Measurements from ENCODE around the gene CPSF4L.

Gene CPSF4L

GRCh38 chr17:73205459-73205961, 56.2 kb downstream of the CPSF4L start:
- DNase-seq (ENCODE audit: insufficient read length) = no peak
- no peak for FAIRE-seq
- TF ChIP-seq POLR2A (IDR thresholded peaks at IDR 0.05; ENCODE audit: low read depth, low read length) (no peak), POLR2AphosphoS5 (IDR thresholded peaks at IDR 0.05; ENCODE audit: low read depth, low read length) (no peak), TAF1 (IDR thresholded peaks at IDR 0.05; ENCODE audit: borderline replicate concordance, low read depth, low read length) (no peak)

GRCh38 chr17:73203788-73204479, 57.7 kb downstream of the CPSF4L start:
- FAIRE-seq = no peak
- DNase-seq (ENCODE audit: insufficient read length) = no peak
- TF ChIP-seq POLR2A (IDR thresholded peaks at IDR 0.05; ENCODE audit: low read depth, low read length) = no peak
- TF ChIP-seq TAF1 (IDR thresholded peaks at IDR 0.05; ENCODE audit: borderline replicate concordance, low read depth, low read length) = no peak
- no peak for TF ChIP-seq POLR2AphosphoS5 (IDR thresholded peaks at IDR 0.05; ENCODE audit: low read depth, low read length)

- TF ChIP-seq POLR2A (IDR thresholded peaks at IDR 0.05; ENCODE audit: low read depth, low read length) = no peak
- TF ChIP-seq TAF1 (IDR thresholded peaks at IDR 0.05; ENCODE audit: borderline replicate concordance, low read depth, low read length) = no peak
- no peak for TF ChIP-seq POLR2AphosphoS5 (IDR thresholded peaks at IDR 0.05; ENCODE audit: low read depth, low read length)
- no peak for DNase-seq (ENCODE audit: insufficient read length)
- no peak for FAIRE-seq
Measured at GRCh38 chr17:73203135-73203787, 58.4 kb downstream of the CPSF4L start.

GRCh38 chr17:73201215-73202069, 60.2 kb downstream of the CPSF4L start:
- DNase-seq (ENCODE audit: insufficient read length) (no peak), FAIRE-seq (no peak)
- TF ChIP-seq TAF1 (IDR thresholded peaks at IDR 0.05; ENCODE audit: borderline replicate concordance, low read depth, low read length) = no peak
- no peak for TF ChIP-seq POLR2A (IDR thresholded peaks at IDR 0.05; ENCODE audit: low read depth, low read length)
- TF ChIP-seq POLR2AphosphoS5 (IDR thresholded peaks at IDR 0.05; ENCODE audit: low read depth, low read length) = no peak

- TF ChIP-seq POLR2AphosphoS5 (IDR thresholded peaks at IDR 0.05; ENCODE audit: low read depth, low read length) = no peak
- TF ChIP-seq POLR2A (IDR thresholded peaks at IDR 0.05; ENCODE audit: low read depth, low read length) = no peak
- TF ChIP-seq TAF1 (IDR thresholded peaks at IDR 0.05; ENCODE audit: borderline replicate concordance, low read depth, low read length) = no peak
- FAIRE-seq (no peak), DNase-seq (ENCODE audit: insufficient read length) (no peak)
Measured at GRCh38 chr17:73200476-73200875, 61.2 kb downstream of the CPSF4L start.

GRCh38 chr17:73199751-73200317, 61.8 kb downstream of the CPSF4L start:
- FAIRE-seq (no peak), DNase-seq (ENCODE audit: insufficient read length) (no peak)
- TF ChIP-seq POLR2A (IDR thresholded peaks at IDR 0.05; ENCODE audit: low read depth, low read length) (no peak), TAF1 (IDR thresholded peaks at IDR 0.05; ENCODE audit: borderline replicate concordance, low read depth, low read length) (no peak), POLR2AphosphoS5 (IDR thresholded peaks at IDR 0.05; ENCODE audit: low read depth, low read length) (no peak)

- FAIRE-seq (no peak), DNase-seq (ENCODE audit: insufficient read length) (no peak)
- no peak for TF ChIP-seq TAF1 (IDR thresholded peaks at IDR 0.05; ENCODE audit: borderline replicate concordance, low read depth, low read length)
- no peak for TF ChIP-seq POLR2A (IDR thresholded peaks at IDR 0.05; ENCODE audit: low read depth, low read length)
- no peak for TF ChIP-seq POLR2AphosphoS5 (IDR thresholded peaks at IDR 0.05; ENCODE audit: low read depth, low read length)
Measured at GRCh38 chr17:73198930-73199260, 62.8 kb downstream of the CPSF4L start.

Data from GM12892 (cell line).